ENCODE measurements around the gene CTDSPL2. TPM values are rescaled to one million over a fixed set of nuclear protein-coding genes. Genes with fewer than 3 reads are reported as not detected.
"Not testable (repeated sequence)": the region's sequence is repeated elsewhere in the genome, so short reads cannot be mapped to it uniquely, and the experiment has no call there.

CTDSPL2 gene
- total and polyA plus RNA-seq, 2 experiments from 2014 or later: 23.4 to 46.6 TPM

DNA sequence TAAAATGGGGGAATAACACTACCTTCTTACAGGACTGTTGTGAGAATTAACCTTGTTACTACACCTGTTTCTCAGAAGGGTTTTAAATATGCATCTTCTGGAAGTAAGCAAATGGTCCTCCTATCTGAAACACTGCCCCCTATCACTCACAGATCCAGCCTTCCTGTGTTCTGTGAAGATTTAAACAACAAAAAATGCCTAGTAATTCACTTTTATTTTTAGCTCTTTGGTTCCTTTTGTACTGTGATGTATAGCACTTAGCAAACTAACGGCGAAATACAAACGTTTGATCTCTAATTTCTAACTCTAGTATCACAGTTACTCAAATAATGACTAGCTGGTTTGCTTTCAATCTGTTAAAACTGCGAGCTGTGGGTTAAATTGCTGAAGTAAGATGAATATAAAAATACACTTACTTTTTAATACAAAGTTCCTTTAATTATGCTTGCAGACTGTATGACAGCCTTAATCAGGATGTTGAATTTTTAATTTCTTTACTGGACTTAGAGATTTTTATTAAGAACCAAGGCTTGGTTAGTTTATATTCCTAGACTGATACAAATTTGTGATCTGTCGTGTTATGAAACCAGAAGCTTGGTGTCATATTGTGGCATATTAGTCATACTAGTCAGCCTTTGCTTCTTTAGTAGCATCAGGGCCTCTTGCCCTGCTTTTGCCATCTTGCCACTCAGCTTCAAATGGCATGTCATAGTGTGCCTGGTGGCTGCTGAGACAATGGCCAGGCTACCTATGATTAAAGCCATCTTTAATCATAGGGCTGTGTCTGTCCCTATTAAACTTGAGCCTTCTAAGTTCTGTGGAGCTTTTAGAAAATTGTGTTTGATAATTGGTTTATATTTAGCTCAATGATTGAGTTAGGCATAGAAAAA is 118.7 kb downstream of the CTDSPL2 start:
- TF ChIP-seq, protein P1, sequence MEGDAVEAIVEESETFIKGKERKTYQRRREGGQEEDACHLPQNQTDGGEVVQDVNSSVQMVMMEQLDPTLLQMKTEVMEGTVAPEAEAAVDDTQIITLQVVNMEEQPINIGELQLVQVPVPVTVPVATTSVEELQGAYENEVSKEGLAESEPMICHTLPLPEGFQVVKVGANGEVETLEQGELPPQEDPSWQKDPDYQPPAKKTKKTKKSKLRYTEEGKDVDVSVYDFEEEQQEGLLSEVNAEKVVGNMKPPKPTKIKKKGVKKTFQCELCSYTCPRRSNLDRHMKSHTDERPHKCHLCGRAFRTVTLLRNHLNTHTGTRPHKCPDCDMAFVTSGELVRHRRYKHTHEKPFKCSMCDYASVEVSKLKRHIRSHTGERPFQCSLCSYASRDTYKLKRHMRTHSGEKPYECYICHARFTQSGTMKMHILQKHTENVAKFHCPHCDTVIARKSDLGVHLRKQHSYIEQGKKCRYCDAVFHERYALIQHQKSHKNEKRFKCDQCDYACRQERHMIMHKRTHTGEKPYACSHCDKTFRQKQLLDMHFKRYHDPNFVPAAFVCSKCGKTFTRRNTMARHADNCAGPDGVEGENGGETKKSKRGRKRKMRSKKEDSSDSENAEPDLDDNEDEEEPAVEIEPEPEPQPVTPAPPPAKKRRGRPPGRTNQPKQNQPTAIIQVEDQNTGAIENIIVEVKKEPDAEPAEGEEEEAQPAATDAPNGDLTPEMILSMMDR (IDR thresholded peaks at IDR 0.05; ENCODE audit: low read depth, low read length): peak; percentile 39
- Histone ChIP-seq H3K27me3 (no peaks in the 10 kb centered on the region), H3K9me3 (ENCODE audit: low read depth) (no peaks in the 10 kb centered on the region), H3K36me3 (no peaks in the 10 kb centered on the region), H3K4me1 (ENCODE audit: low read depth) (peaks cover 13% of the 10 kb centered on the region), H3K4me3 (no peak overlapping the region), H3K27ac (peak overlapping the region; percentile 43)
- no peak for DNase-seq (ENCODE audit: low read depth in 1 of 2, low spot score in 1 of 2)

DNA sequence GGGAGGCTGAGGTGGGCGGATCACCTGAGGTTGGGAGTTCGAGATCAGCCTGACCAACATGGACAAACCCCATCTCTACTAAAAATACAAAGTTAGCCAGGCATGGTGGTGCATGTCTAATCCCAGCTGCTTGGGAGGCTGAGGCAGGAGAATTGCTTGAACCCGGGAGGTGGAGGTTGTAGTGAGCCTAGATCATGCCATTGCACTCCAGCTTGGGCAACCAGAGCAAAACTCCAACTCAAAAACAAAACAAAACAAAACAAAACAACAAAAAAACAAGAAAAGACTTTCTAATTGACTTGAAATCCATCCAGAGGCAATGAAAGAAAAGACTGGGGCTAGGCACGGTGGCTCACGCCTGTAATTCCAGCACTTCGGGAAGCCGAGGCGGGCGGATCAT is 121.7 kb downstream of the CTDSPL2 start:
- H3K4me1 ChIP-seq (ENCODE audit: low read depth); H3K27me3 ChIP-seq; H3K4me3 ChIP-seq; H3K27ac ChIP-seq; DNase-seq (ENCODE audit: low read depth in 1 of 2, low spot score in 1 of 2); H3K9me3 ChIP-seq (ENCODE audit: low read depth): not testable (repeated sequence)
- peaks cover 11% of the 10 kb centered on the region for H3K36me3 ChIP-seq

DNA sequence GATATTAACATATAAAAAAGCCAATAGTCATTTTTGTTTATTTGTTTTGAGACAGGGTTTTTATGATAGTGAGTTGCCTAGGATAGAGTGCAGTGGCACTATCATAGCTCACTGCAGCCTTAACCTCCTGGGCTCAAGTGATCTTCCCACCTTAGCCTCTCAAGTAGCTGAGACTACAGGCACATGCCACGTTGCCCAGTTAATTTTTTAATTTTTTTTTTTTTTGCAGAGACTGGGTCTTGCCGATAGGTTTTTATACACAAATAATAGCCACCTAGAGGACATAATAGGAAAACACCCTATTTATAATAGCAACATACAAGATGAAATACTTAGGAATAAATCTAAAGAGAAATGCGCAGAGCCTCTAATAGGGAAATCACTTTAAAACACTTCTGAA is 122.8 kb downstream of the CTDSPL2 start:
- TF ChIP-seq, protein P1 (IDR thresholded peaks at IDR 0.05; ENCODE audit: low read depth, low read length): peak; percentile 42
- H3K36me3 ChIP-seq: peaks cover 11% of the 10 kb centered on the region
- DNase-seq (ENCODE audit: low read depth in 1 of 2, low spot score in 1 of 2): peak in 1 of 2 donors; percentile 58

DNA sequence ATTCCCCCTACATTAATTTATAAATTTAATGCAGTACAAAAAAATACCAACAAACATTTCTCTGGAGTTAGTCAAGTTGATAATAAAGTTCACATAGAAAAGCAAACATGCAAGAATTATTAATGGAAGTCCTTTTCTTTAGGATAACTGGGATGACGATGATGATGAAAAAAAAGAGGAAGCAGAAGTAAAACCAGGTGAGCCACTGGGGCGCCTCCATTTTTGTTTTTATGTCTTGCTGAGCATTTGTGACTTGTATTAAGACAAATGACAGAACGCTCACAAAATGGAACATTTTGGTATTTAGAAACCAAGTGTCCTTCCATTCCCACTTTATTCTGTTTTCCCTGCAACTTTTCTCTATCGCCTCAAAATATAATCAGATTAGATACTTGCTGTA is 123.3 kb downstream of the CTDSPL2 start:
- H3K9me3 ChIP-seq (ENCODE audit: low read depth): no peaks in the 10 kb centered on the region

More for the DNA sequence above, 122.8 kb downstream of the CTDSPL2 start:
- Histone ChIP-seq H3K4me1 (ENCODE audit: low read depth) (peaks cover 16% of the 10 kb centered on the region), H3K9me3 (ENCODE audit: low read depth) (no peaks in the 10 kb centered on the region), H3K27ac (no peak overlapping the region), H3K27me3 (no peaks in the 10 kb centered on the region), H3K4me3 (no peak overlapping the region)

DNA sequence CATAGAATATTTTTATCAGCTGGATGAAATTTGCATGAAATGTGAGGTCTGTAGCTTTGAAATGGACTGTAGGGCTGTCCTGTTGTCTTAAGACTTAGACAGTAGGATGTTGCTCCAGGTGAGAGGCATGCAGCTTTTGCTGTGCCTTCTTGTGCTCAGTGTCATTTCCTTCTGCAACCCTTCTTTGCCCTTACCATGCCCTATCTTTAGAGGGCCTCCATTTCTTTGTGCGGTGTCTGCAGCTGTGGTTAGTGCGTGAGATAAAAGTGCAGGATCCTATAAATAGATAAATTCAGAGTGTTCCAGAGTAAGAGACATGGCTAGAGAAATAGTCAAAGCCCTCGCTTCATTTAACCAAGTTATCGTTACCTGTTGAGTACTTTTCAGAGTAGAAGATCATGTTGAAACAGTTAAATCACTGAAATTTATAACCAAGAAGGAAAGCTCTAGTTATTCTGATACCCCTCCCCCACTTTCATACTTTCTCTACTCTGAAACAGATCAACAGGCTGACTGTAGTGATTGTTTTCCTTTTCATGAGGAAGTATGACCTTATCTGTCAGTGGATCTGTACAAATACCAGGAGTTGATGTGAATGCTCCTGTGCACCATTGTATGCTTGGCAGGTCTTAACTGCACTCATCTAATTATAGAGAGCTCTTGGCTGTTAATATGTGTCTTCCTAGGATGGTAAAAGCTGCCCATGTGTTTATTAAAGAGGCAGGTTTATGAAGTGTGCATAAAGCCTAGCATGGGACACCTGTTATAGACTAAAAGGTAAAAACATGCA is 127.7 kb downstream of the CTDSPL2 start:
- Histone ChIP-seq H3K36me3 (peaks cover 39% of the 10 kb centered on the region), H3K4me1 (ENCODE audit: low read depth) (peaks cover 12% of the 10 kb centered on the region), H3K27me3 (no peaks in the 10 kb centered on the region), H3K4me3 (no peak overlapping the region), H3K9me3 (ENCODE audit: low read depth) (no peaks in the 10 kb centered on the region), H3K27ac (peak overlapping the region; percentile 78)
- peak in 1 of 2 donors; percentile 13 for DNase-seq (ENCODE audit: low read depth in 1 of 2, low spot score in 1 of 2)
- TF ChIP-seq, protein P1 (IDR thresholded peaks at IDR 0.05; ENCODE audit: low read depth, low read length): no peak

More for the DNA sequence above, 123.3 kb downstream of the CTDSPL2 start:
- no peak for DNase-seq (ENCODE audit: low read depth in 1 of 2, low spot score in 1 of 2)
- no peak overlapping the region for H3K27ac ChIP-seq
- TF ChIP-seq, protein P1 (IDR thresholded peaks at IDR 0.05; ENCODE audit: low read depth, low read length): no peak
- peaks cover 19% of the 10 kb centered on the region for H3K4me1 ChIP-seq (ENCODE audit: low read depth)
- no peak overlapping the region for H3K4me3 ChIP-seq
- H3K36me3 ChIP-seq: peaks cover 11% of the 10 kb centered on the region
- H3K27me3 ChIP-seq: no peaks in the 10 kb centered on the region

DNA sequence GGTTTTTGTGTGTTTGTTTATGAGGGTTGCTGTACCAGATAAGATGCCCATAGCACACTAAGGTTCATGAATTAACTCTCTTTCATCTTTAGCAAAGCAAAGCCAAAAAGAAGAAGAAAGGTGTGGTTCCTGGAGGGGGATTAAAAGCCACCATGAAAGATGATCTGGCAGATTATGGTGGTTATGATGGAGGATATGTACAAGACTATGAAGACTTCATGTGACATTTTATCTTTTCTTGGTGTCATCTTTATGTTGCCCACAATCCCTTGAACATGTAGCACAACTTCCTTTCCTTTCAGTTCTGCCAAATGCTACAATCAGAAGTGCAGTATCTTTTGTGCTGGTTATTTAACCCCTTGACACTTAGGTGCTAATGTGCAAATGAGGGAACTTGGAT is 133.5 kb downstream of the CTDSPL2 start:
- H3K9me3 ChIP-seq (ENCODE audit: low read depth); H3K4me3 ChIP-seq; H3K4me1 ChIP-seq (ENCODE audit: low read depth); DNase-seq (ENCODE audit: low read depth in 1 of 2, low spot score in 1 of 2); H3K27me3 ChIP-seq: not testable (repeated sequence)
- peaks cover 80% of the 10 kb centered on the region for H3K36me3 ChIP-seq
- H3K27ac ChIP-seq: peak overlapping the region; percentile 36
